ENCODE results near the gene NUSAP1.
"Not testable (repeated sequence)": the region's sequence is repeated elsewhere in the genome, so short reads cannot be mapped to it uniquely, and the experiment has no call there.

The NUSAP1 gene

DNA sequence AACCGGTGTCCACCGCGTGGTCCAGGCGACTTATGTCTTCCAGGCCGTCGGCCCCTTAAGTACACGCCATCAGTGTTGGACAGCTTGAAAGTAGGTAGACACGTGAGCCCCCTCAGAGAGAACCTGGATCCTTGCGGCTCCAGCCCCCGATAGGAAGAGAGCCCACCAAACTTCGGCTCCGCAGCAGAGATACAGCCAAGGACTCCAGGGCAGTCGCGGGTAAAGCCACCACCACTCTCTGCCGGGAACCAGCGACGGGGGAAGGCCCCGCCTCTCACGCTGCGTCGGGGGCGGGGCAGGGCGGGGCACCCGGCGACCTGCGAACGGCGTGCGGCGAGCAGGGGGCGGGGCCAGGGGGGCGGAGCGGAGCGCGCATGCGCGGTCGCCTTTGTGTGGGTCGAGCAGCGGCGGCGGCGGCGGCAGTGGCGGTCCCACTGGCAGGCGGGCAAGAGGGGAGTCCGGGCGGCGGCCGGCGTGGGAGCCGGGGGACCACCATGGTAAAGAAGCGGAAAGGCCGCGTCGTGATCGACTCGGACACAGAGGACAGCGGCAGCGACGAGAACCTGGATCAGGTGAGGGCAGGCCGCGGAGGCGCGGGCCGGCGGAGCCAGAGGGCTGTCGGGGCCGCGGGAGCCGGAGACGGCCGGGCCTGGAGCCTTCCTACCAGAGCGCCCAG lies 84.2 kb downstream of the NUSAP1 start, which contains the start of gene RTF1:
Gene RTF1 (plus strand): TSS at position 354 of the 676 bp plus-strand sequence. CDS start 21 bp downstream, at position 375.
- DNase-seq = peak; percentile 100

DNA sequence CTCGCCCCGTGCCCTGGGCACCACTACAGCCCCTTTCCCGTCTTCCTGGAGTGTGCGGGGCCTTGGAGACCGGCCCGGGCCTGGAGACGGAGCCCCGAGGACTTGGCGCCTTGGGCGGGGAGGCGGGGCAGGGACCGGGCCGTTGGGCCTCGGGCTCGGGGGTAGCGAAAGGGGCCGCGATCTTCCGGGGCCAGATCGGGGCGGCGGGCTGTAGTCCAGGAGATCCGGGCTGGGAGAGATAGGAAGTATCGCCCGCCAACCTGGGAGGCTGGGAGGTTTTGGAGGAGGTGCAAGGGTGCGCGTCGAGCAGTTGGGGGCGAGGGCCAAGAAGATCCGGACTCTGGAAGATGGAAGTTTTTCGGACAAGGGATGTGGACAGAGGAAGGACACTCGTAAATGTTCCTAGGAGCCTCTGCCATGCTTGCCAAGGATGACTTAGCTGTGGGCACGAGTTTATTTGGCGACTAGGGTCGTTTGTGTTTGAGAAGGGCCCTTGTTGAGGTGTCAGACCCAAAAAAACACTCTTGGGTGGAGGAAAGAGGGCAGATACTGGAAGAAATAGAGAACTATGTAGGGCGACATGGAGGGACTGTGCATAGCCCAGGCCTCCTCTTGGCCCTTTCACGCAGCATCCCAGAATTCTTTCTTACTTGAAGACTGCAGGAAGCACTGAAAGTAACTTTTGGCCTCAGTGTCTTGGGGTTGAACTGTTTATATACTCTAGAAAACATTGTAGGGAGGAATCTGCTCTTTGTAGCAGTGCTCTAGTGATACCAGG lies 84.9 kb downstream of the NUSAP1 start:
- no peak for DNase-seq

- no peak for DNase-seq
Measured at GRCh38 chr15:41423979-41424659, 91.4 kb downstream of the NUSAP1 start.

- no peak for DNase-seq
Measured at GRCh38 chr15:41424809-41425208, 92.1 kb downstream of the NUSAP1 start.

- not testable (repeated sequence) for DNase-seq
Measured at GRCh38 chr15:41425907-41426306, 93.2 kb downstream of the NUSAP1 start.

DNA sequence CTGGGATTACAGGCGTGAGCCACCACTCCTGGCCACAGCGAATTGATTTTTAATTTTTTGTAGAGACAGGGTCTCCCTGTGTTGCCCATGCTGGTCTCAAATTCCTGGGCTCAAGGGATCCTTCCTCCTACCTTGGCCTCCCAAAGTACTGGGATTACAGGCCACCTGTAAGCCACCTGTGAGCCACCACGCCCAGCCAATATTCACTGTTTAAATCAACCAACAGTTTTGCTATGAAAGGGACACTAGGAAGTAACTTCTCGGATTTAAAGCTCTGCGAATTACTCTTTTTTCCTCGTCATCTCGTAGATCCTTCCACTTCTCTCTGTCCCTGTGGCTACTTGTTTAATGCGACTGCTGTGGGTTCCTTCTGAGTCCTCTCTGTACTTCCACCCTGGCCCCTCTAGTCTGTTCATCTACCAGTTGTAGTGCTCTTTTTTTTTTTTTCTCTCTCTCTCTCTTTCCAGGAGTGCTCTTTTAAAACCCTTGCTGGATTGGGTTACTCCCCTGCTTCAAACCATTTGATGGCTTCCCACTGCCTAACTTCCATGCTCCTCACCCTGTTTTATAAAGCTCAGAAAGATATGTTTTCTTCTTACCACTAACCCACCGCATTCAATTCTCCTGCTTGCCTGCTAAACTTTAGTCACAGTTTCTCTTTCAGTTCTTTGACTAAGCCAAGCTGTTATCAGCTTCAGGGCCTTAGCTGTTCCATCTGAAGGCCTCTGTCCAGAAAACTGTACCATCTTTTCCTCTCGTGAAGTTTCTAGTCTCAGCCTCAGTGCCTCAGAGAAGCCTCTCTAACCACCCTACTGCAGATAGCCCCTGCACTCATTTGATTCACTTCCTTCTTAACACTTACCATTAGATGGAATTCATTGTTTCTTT lies 96.6 kb downstream of the NUSAP1 start:
- DNase-seq = no peak
